HG03103 (cell line): ENCODE results near the gene DPP7.
"Not testable (repeated sequence)": the region's sequence is repeated elsewhere in the genome, so short reads cannot be mapped to it uniquely, and the experiment has no call there.

Experiments
- ATAC-seq: cut with Tn5 transposase; IDR thresholded peaks from one replicate; pipeline ENCODE4 v1.9.1; 2021; ENCODE audit warnings: low read depth; ENCODE audit not compliant: unreplicated experiment

DPP7 gene

GRCh38 chr9:137130176-137130755, 15.7 kb upstream of the DPP7 start:
- peak; percentile 5 for ATAC-seq

- peak; percentile 61 for ATAC-seq
Observed at GRCh38 chr9:137129456-137130175, 15.1 kb upstream of the DPP7 start.

GRCh38 chr9:137128862-137129455, 14.4 kb upstream of the DPP7 start:
- ATAC-seq: no peak

GRCh38 chr9:137128158-137128861, 13.8 kb upstream of the DPP7 start:
- ATAC-seq: no peak

- no peak for ATAC-seq
Observed at GRCh38 chr9:137127301-137128157, 13.0 kb upstream of the DPP7 start.

GRCh38 chr9:137126786-137127185, 12.3 kb upstream of the DPP7 start:
- ATAC-seq: no peak

GRCh38 chr9:137123952-137124462, 9.5 kb upstream of the DPP7 start:
- not testable (repeated sequence) for ATAC-seq

GRCh38 chr9:137123468-137123837, 8.9 kb upstream of the DPP7 start:
- ATAC-seq: no peak

GRCh38 chr9:137122796-137123467, 8.4 kb upstream of the DPP7 start:
- ATAC-seq: not testable (repeated sequence)

GRCh38 chr9:137121927-137122795, 7.6 kb upstream of the DPP7 start:
- not testable (repeated sequence) for ATAC-seq

- not testable (repeated sequence) for ATAC-seq
Observed at GRCh38 chr9:137118092-137118603, 3.6 kb upstream of the DPP7 start.

GRCh38 chr9:137117269-137117731, 2.8 kb upstream of the DPP7 start:
- ATAC-seq: no peak

GRCh38 chr9:137116728-137117127, 2.2 kb upstream of the DPP7 start:
- ATAC-seq: no peak

- ATAC-seq: no peak
Observed at GRCh38 chr9:137116027-137116507, 1.5 kb upstream of the DPP7 start.

- no peak for ATAC-seq
Observed at GRCh38 chr9:137115394-137116026, 977 bp upstream of the DPP7 start.

GRCh38 chr9:137114220-137114612, 317 bp downstream of the DPP7 start:
- no peak for ATAC-seq

- ATAC-seq: no peak
Observed at GRCh38 chr9:137113385-137114159, 961 bp downstream of the DPP7 start.
